K562 (cell line): ENCODE data around the gene SLC7A4.

ENCODE experiments used
- AFF1 ChIP-seq, 2 experiments: fragments of 450-650 bp; IDR thresholded peaks; 2 replicates each; pipeline ENCODE4 v1.6.1; 2018; ENCODE audit warnings: mild to moderate bottlenecking in 2 of 2, low read depth in 1 of 2; ENCODE audit not compliant: partially characterized antibody in 2 of 2
- CTCF ChIP-seq, 3 experiments: IDR thresholded peaks in 2 of 3; conservative IDR thresholded peaks in 1 of 3; 2 replicates each; pipeline ENCODE4 v1.5.1; 2011 to 2012; ENCODE audit warnings: low read length in 3 of 3, mild to moderate bottlenecking in 3 of 3, control low read depth in 2 of 3, improper control_type of control experiment in 1 of 3, inconsistent platforms in 1 of 3, low read depth in 1 of 3, mixed read lengths in 1 of 3, moderate library complexity in 1 of 3; ENCODE audit not compliant: insufficient read depth in 2 of 3
- EP300 ChIP-seq: IDR thresholded peaks from 2 replicates; pipeline ENCODE4 v1.6.1; 2012; ENCODE audit warnings: low read length, improper control_type of control experiment
- JUND ChIP-seq, 2 experiments: IDR thresholded peaks; 2 replicates in 1 of 2; 3 replicates in 1 of 2; pipeline ENCODE4 v1.6.1; 2011; ENCODE audit warnings: borderline replicate concordance in 2 of 2, low read depth in 2 of 2, low read length in 2 of 2, improper control_type of control experiment in 1 of 2, missing biosample characterization in 1 of 2, missing genetic modification characterization in 1 of 2, missing genetic modification reagents in 1 of 2
- MAFG ChIP-seq: fragments of 450-650 bp; conservative IDR thresholded peaks from 2 replicates; pipeline ENCODE4 v1.6.1; 2016; ENCODE audit warnings: missing genetic modification characterization, missing compliant biosample characterization
- NFXL1 ChIP-seq: fragments of 450-650 bp; formaldehyde crosslinking; IDR thresholded peaks from 2 replicates; pipeline ENCODE4 v1.4.0; 2021; ENCODE audit warnings: mild to moderate bottlenecking
- POLR2AphosphoS2 ChIP-seq: IDR thresholded peaks from 2 replicates; pipeline ENCODE4 v1.6.1; 2012; ENCODE audit warnings: low read length, improper control_type of control experiment
- POLR2AphosphoS5 ChIP-seq: IDR thresholded peaks from 2 replicates; pipeline ENCODE4 v1.6.1; 2011; ENCODE audit warnings: mild to moderate bottlenecking, low read depth, low read length, moderate library complexity; ENCODE audit not compliant: control insufficient read depth, insufficient read depth
- RBM39 ChIP-seq: fragments of 200-400 bp; formaldehyde crosslinking; optimal IDR thresholded peaks from 2 replicates; pipeline ENCODE3; 2018; ENCODE audit warnings: low read depth, low read length
- SLC30A9 ChIP-seq: fragments of 250-450 bp; sonication (Bioruptor Pico); IDR thresholded peaks from 2 replicates; pipeline ENCODE4 v1.8.0; 2022; ENCODE audit warnings: mild to moderate bottlenecking, moderate library complexity

GRCh38 chr22:20991252-20992055 is 40.9 kb downstream of the SLC7A4 start:
- TF ChIP-seq MAFG (tag) (no peak), POLR2AphosphoS2 (no peak; the same call in 1 of the 2 replicates), EP300 (no peak), POLR2AphosphoS5 (no peak), CTCF (IDR thresholded peaks at IDR 0.05 in 2 of 3, conservative IDR thresholded peaks at IDR 0.05 in 1 of 3; ENCODE audit: insufficient read depth in 2 of 3, low read depth in 1 of 3, low read length in 3 of 3) (no peak), JUND (IDR thresholded peaks at IDR 0.05; ENCODE audit: borderline replicate concordance, low read depth, low read length) (no peak), JUND (tag; IDR thresholded peaks at IDR 0.05; ENCODE audit: borderline replicate concordance, low read depth, low read length) (no peak), NFXL1 (CRISPR knock-in tag) (no peak), SLC30A9 (no peak), RBM39 (no peak), AFF1 (IDR thresholded peaks at IDR 0.05; ENCODE audit: low read depth in 1 of 2, partially characterized antibody in 2 of 2) (no peak)
